Neural cell (in vitro differentiated cells): ENCODE measurements around the gene PAEP.

Source experiments
- CTCF ChIP-seq: fragments of 450-650 bp; IDR thresholded peaks from 2 replicates; pipeline ENCODE4 v1.5.1; 2014; ENCODE audit warnings: antibody characterized with exemption, mild to moderate bottlenecking, moderate library complexity; ENCODE audit not compliant: poor library complexity, severe bottlenecking
- EP300 ChIP-seq: fragments of 450-650 bp; conservative IDR thresholded peaks from 2 replicates; pipeline ENCODE4 v1.6.1; 2014; ENCODE audit warnings: antibody characterized with exemption, mild to moderate bottlenecking, moderate library complexity; ENCODE audit not compliant: poor library complexity, severe bottlenecking
- EZH2 ChIP-seq: fragments of 200-600, 300-800 bp; shearing (Covaris generic), sonication (generic); IDR thresholded peaks from 2 replicates; pipeline ENCODE4 v1.6.1; 2014; ENCODE audit warnings: antibody characterized with exemption, low read length, borderline replicate concordance, mild to moderate bottlenecking; ENCODE audit not compliant: insufficient read depth, poor library complexity, severe bottlenecking
- MXI1 ChIP-seq: fragments of 450-650 bp; conservative IDR thresholded peaks from 2 replicates; pipeline ENCODE4 v1.6.1; 2014; ENCODE audit warnings: antibody characterized with exemption, mild to moderate bottlenecking; ENCODE audit not compliant: poor library complexity, severe bottlenecking
- POLR2AphosphoS5 ChIP-seq: IDR thresholded peaks from 2 replicates; pipeline ENCODE4 v1.6.1; 2012
- RAD21 ChIP-seq: fragments of 450-650 bp; conservative IDR thresholded peaks from 2 replicates; pipeline ENCODE4 v1.6.1; 2014; ENCODE audit warnings: antibody characterized with exemption, mild to moderate bottlenecking, moderate library complexity
- REST ChIP-seq: IDR thresholded peaks from 2 replicates; pipeline ENCODE4 v1.6.1; 2012; ENCODE audit warnings: borderline replicate concordance
- SMC3 ChIP-seq: fragments of 450-650 bp; conservative IDR thresholded peaks from 2 replicates; pipeline ENCODE4 v1.6.1; 2014; ENCODE audit warnings: antibody characterized with exemption, mild to moderate bottlenecking, moderate library complexity; ENCODE audit not compliant: poor library complexity
- TAF1 ChIP-seq: IDR thresholded peaks from 2 replicates; pipeline ENCODE4 v1.6.1; 2012; ENCODE audit warnings: low read depth

- TF ChIP-seq MXI1 (no peak), TAF1 (no peak), CTCF (no peak), EZH2 (no peak), RAD21 (no peak), REST (no peak), POLR2AphosphoS5 (no peak), EP300 (no peak), SMC3 (no peak)
Observed at GRCh38 chr9:135581636-135582426, 20.3 kb downstream of the PAEP start.
